H1 (cell line): ENCODE data around the gene CENPI. TPM values are rescaled to one million over a fixed set of nuclear protein-coding genes. Genes with fewer than 3 reads are reported as not detected.

Experiments used
- ATF2 ChIP-seq: IDR thresholded peaks from 2 replicates; pipeline ENCODE4 v1.6.1; 2012; ENCODE audit warnings: low read length, inconsistent platforms
- ATF3 ChIP-seq: IDR thresholded peaks from 2 replicates; pipeline ENCODE4 v1.6.1; 2011; ENCODE audit warnings: low read depth, mild to moderate bottlenecking, low read length; ENCODE audit not compliant: insufficient read depth
- BRCA1 ChIP-seq: IDR thresholded peaks from 2 replicates; pipeline ENCODE4 v1.6.1; 2012; ENCODE audit warnings: low read depth, low read length, improper control_type of control experiment
- CBX5 ChIP-seq: fragments of 300-800, 300-1000 bp; sonication (generic); IDR thresholded peaks from 2 replicates; pipeline ENCODE4 v1.7.1; 2016; ENCODE audit warnings: antibody characterized with exemption, low read length, low read depth
- CEBPB ChIP-seq: IDR thresholded peaks from 2 replicates; pipeline ENCODE4 v1.6.1; 2012; ENCODE audit warnings: low read depth, low read length
- CREB1 ChIP-seq: IDR thresholded peaks from 2 replicates; pipeline ENCODE4 v1.6.1; 2012; ENCODE audit warnings: inconsistent platforms
- EZH2 ChIP-seq: fragments of 200-600 bp; sonication (generic); IDR thresholded peaks from 2 replicates; pipeline ENCODE4 v1.7.1; 2012; ENCODE audit warnings: low read depth, mild to moderate bottlenecking, moderate library complexity, low read length, inconsistent platforms; ENCODE audit not compliant: severe bottlenecking
- FOSL1 ChIP-seq: IDR thresholded peaks from 2 replicates; pipeline ENCODE4 v1.6.1; 2011; ENCODE audit warnings: mild to moderate bottlenecking, low read depth, low read length, moderate library complexity; ENCODE audit not compliant: insufficient read depth
- GABPA ChIP-seq: IDR thresholded peaks from 2 replicates; pipeline ENCODE4 v1.6.1; 2011; ENCODE audit warnings: mild to moderate bottlenecking, low read length, moderate library complexity, borderline replicate concordance; ENCODE audit not compliant: insufficient read depth
- KDM5A ChIP-seq: fragments of 200-600 bp; IDR thresholded peaks from 2 replicates; pipeline ENCODE4 v1.7.1; 2012; ENCODE audit warnings: mild to moderate bottlenecking, low read length, inconsistent platforms, mixed read lengths
- PHF8 ChIP-seq: fragments of 200-600 bp; sonication (generic); conservative IDR thresholded peaks from 2 replicates; pipeline ENCODE4 v1.7.1; 2012; ENCODE audit warnings: low read depth, mild to moderate bottlenecking, inconsistent platforms, low read length, moderate library complexity
- POU5F1 ChIP-seq: IDR thresholded peaks from 2 replicates; pipeline ENCODE4 v1.6.1; 2011; ENCODE audit warnings: low read depth, mild to moderate bottlenecking, low read length, moderate library complexity
- RBBP5 ChIP-seq: IDR thresholded peaks from 2 replicates; pipeline ENCODE4 v1.7.1; 2012; ENCODE audit warnings: low read depth, mild to moderate bottlenecking, inconsistent platforms, low read length, moderate library complexity, borderline replicate concordance
- RFX5 ChIP-seq: IDR thresholded peaks from 2 replicates; pipeline ENCODE4 v1.6.1; 2011; ENCODE audit warnings: low read depth, low read length, improper control_type of control experiment, borderline replicate concordance
- SAP30 ChIP-seq: fragments of 300-600 bp; sonication (generic); IDR thresholded peaks from 2 replicates; pipeline ENCODE4 v1.7.1; 2012; ENCODE audit warnings: low read length, moderate library complexity, mild to moderate bottlenecking, inconsistent platforms; ENCODE audit not compliant: insufficient read depth, insufficient replicate concordance
- SP4 ChIP-seq: IDR thresholded peaks from 2 replicates; pipeline ENCODE4 v1.6.1; 2012; ENCODE audit warnings: low read length, inconsistent platforms
- TCF12 ChIP-seq: IDR thresholded peaks from 2 replicates; pipeline ENCODE4 v1.6.1; 2011; ENCODE audit warnings: low read depth, mild to moderate bottlenecking, low read length
- TEAD4 ChIP-seq: IDR thresholded peaks from 2 replicates; pipeline ENCODE4 v1.6.1; 2012; ENCODE audit warnings: low read depth, low read length, inconsistent platforms, mixed read lengths
- YY1 ChIP-seq: IDR thresholded peaks from 2 replicates; pipeline ENCODE4 v1.6.1; 2011; ENCODE audit warnings: low read depth, mild to moderate bottlenecking, low read length
- polyA plus RNA-seq, 7 experiments: library from polyadenylated mRNA; depleted of rRNA in 3 of 7; stranded (reverse) in 5 of 7; unstranded in 2 of 7; fragments of >200 nt in 5 of 7; fragments of 200-250 nt in 2 of 7; gene quantifications; 1 replicate in 5 of 7; 2 replicates in 1 of 7; 4 replicates in 1 of 7; pipeline versions ENCODE4 v1.2.1 to v1.2.3, GENCODE V29; 2011 to 2013; ENCODE audit warnings: missing spikeins in 2 of 7, mixed read lengths in 2 of 7
- total RNA-seq: library from RNA; stranded (reverse); fragmentation: NEBNext Ultra II Directional; extraction: Animal tissue kit (Norgen Biotek cat#: 25700); gene quantifications from 2 replicates; pipeline ENCODE4 v1.2.1, GENCODE V29; 2021

Gene CENPI
- total and polyA plus RNA-seq, 2 of the 8 experiments (the other 6 are each of a cell fraction or from before 2014, with no cell fraction given), result 7.2 to 22.5 TPM

GRCh38 chrX:101078716-101079598, 19.0 kb upstream of the CENPI start, which contains the start of gene TMEM35A (continued):
- TF ChIP-seq TEAD4, result no peak
- no peak for TF ChIP-seq CREB1
- no peak for TF ChIP-seq CEBPB
- no peak for TF ChIP-seq RFX5
- 0 out of 2 replicates have a peak, but pooled peaks have one; percentile 44 for TF ChIP-seq PHF8
- TF ChIP-seq CBX5, result no peak
- no peak for TF ChIP-seq KDM5A
- TF ChIP-seq SAP30, result no peak
- TF ChIP-seq FOSL1, result 0 out of 2 replicates have a peak, but pooled peaks have one; percentile 46
- no peak for TF ChIP-seq YY1
- TF ChIP-seq BRCA1, result no peak
- TF ChIP-seq TCF12, result no peak
- TF ChIP-seq RBBP5, result no peak
- no peak for TF ChIP-seq ATF2
- TF ChIP-seq EZH2, result no peak
- TF ChIP-seq SP4, result no peak
- no peak for TF ChIP-seq POU5F1
- no peak for TF ChIP-seq GABPA
- no peak for TF ChIP-seq ATF3
